Measurements from ENCODE around the gene ITGA8.

GRCh38 chr10:15661574-15661973 is 58.1 kb downstream of the ITGA8 start:
- no peak for TF ChIP-seq POLR2A (IDR thresholded peaks at IDR 0.05)
- TF ChIP-seq, protein P1, sequence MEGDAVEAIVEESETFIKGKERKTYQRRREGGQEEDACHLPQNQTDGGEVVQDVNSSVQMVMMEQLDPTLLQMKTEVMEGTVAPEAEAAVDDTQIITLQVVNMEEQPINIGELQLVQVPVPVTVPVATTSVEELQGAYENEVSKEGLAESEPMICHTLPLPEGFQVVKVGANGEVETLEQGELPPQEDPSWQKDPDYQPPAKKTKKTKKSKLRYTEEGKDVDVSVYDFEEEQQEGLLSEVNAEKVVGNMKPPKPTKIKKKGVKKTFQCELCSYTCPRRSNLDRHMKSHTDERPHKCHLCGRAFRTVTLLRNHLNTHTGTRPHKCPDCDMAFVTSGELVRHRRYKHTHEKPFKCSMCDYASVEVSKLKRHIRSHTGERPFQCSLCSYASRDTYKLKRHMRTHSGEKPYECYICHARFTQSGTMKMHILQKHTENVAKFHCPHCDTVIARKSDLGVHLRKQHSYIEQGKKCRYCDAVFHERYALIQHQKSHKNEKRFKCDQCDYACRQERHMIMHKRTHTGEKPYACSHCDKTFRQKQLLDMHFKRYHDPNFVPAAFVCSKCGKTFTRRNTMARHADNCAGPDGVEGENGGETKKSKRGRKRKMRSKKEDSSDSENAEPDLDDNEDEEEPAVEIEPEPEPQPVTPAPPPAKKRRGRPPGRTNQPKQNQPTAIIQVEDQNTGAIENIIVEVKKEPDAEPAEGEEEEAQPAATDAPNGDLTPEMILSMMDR (IDR thresholded peaks at IDR 0.05) = no peak
